Heart right ventricle (tissue), 16 donors: Measurements from ENCODE around the gene EXOC8. TPM values are rescaled to one million over a fixed set of nuclear protein-coding genes. Genes with fewer than 3 reads are reported as not detected.

Experiments
- ATAC-seq, 8 donors: fragments of 200-7000 bp; cut with Tn5 transposase; one replicate each; pipeline ENCODE4 v1.9.1; 2020; ENCODE audit warnings: mild to moderate bottlenecking in 8 of 8, moderate library complexity in 8 of 8, moderate number of reproducible peaks in 1 of 8
- DNase-seq, 2 donors: peaks; one replicate each; pipeline ENCODE4 v3.0.0-alpha.2; 2020
- H3K27ac ChIP-seq, 10 donors: fragments of 200-600 bp; sonication (generic) in 2 of 10; one replicate each; pipeline versions ENCODE4 v1.5.0 to v1.8.0; 2020 to 2022; ENCODE audit warnings: mild to moderate bottlenecking in 3 of 10
- H3K27me3 ChIP-seq, 7 donors: fragments of 200-600 bp; one replicate each; pipeline ENCODE4 v1.8.0; 2021 to 2022; ENCODE audit warnings: mild to moderate bottlenecking in 2 of 7
- H3K36me3 ChIP-seq, 9 donors: fragments of 200-600 bp; sonication (generic) in 1 of 9; one replicate each; pipeline versions ENCODE4 v1.5.0 to v1.8.0; 2020 to 2022; ENCODE audit warnings: mild to moderate bottlenecking in 2 of 9
- H3K4me1 ChIP-seq, 9 donors: fragments of 200-600 bp; sonication (generic) in 1 of 9; one replicate each; pipeline versions ENCODE4 v1.5.0 to v1.8.0; 2020 to 2022; ENCODE audit warnings: mild to moderate bottlenecking in 4 of 9
- H3K4me3 ChIP-seq, 10 donors: fragments of 200-600 bp; sonication (generic) in 2 of 10; one replicate each; pipeline versions ENCODE4 v1.5.0 to v1.8.0; 2020 to 2022; ENCODE audit warnings: mild to moderate bottlenecking in 7 of 10, moderate library complexity in 2 of 10
- H3K9me3 ChIP-seq, 11 donors: fragments of 200-600 bp in 10 of 11; sonication (generic) in 2 of 11; one replicate each; pipeline versions ENCODE4 v1.5.0 to v1.8.0; 2013 to 2022; ENCODE audit warnings: mild to moderate bottlenecking in 2 of 11, control low read depth in 1 of 11, moderate library complexity in 1 of 11
- WGBS, 2 donors: extraction: QIAGEN DNeasy Blood & Tissue Kit; methylation state at CpG; one replicate each; pipeline ENCODE4 v1.1.7; 2013; ENCODE audit warnings: inconsistent platforms in 1 of 2; 5-methylcytosine and 5-hydroxymethylcytosine counted together
- intact Hi-C, 10 donors: fragments of 100-400 bp; cut with DNase I; formaldehyde crosslinking; loops; one replicate each; pipeline versions ENCODE4 v1.11.1 to v1.14.2; 2022
- polyA plus RNA-seq, 2 donors: library from polyadenylated mRNA; stranded (reverse); fragments of 200-250 nt; gene quantifications; one replicate each; pipeline ENCODE4 v1.2.3, GENCODE V29; 2013
- total RNA-seq, 10 donors: library from RNA; stranded (reverse); fragmentation: NEBNext Ultra II Directional in 3 of 10; extraction: Animal tissue kit (Norgen Biotek cat#: 25700) in 3 of 10; gene quantifications; one replicate each; pipeline versions ENCODE4 v1.2.1 to v1.2.4, GENCODE V29; 2021 to 2023
- TF ChIP-seq, protein P1 (sequence below), 9 donors: fragments of 200-600 bp; sonication (generic) in 2 of 9; IDR thresholded peaks; one replicate each; pipeline versions ENCODE4 v1.5.0 to v1.8.0; 2021 to 2022; ENCODE audit warnings: antibody characterized with exemption in 9 of 9, mild to moderate bottlenecking in 5 of 9, moderate library complexity in 1 of 9
- donor health status: Arrhythmogenic right ventricular cardiomyopathy.
- donor health status: ischemic (EF 13 %, LVEDD 7.1; RV severe dilation, severe dysfunction).
- donor health status: healthy with polysubstance abuse.
- donor health status: DM: no; HTN: yes; CAD: no.
- donor health status: DM: no; HTN: no; CAD: no.
- donor health status: ischemic (EF 25% LVEDD 6.9; RV normal size, moderate dysfunction).
- donor health status: ischemic (EF 25% LVEDD 5.7; RV mildly dilated, moderate dysfunction).
- donor health status: healthy.
- donor health status: DM: yes; HTN: yes; CAD: no.
- donor health status: Ischemic cardiomyopathy.
- donor health status: ischemic (EF 35%, LVEDD 5.7; RV mildly dilated, moderate dysfunction).
- donor health status: nonischemic (EF 11% LVEDD 7.7; RV severe dilation, severe dysfunction).
- donor health status: DM: yes; HTN: yes; CAD: no.
- donor health status: PGD.
- donor health status: ischemic (EF 29% LVEDD 5.4; RV normal size, mild dysfunction).
- donor health status: nonischemic (EF 23%, LVEDD 6.1; RV moderate dilation, normal function).

Gene EXOC8
- total and polyA plus RNA-seq, 12 donors = 3.5 to 16.7 (median 12.4) TPM

DNA sequence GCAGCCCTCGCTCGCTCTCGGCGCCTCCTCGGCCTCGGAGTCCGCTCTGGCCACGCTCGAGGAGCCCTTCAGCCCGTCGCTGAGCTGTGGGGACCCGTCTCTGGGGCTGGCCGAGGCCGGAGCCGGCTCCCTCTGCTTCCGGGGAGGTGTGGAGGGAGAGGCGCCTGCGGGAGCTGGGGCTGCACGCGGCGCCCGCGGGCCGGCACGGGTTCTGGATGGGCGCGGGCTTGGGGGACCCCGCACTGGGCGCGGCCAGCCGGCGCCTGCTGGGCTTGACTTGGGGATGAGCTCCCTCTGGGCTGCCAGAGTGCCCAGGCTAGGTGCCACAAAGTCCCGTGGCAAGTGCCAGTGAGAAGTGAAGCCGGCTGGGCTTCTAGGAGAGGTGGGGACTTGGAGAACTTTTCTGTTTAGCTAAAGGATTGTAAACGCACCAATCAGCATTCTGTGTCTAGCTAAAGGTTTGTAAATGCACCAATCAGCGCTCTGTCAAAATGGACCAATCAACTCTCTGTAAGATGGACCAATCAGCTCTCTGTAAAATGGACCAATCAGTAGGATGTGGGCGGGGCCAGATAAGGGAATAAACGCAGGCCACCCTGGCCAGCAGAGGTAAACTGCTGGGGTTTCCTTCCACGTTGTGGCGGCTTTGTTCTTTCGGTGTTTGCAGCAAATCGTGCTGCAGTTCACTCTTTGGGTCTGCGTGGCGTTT, 20.2 kb downstream of the EXOC8 start:
- 93 to 96% methylated on average over 44 of the region's 44 CpGs for WGBS, 2 donors
- DNase-seq = no peak
- intact Hi-C loops = no loop called here

DNA sequence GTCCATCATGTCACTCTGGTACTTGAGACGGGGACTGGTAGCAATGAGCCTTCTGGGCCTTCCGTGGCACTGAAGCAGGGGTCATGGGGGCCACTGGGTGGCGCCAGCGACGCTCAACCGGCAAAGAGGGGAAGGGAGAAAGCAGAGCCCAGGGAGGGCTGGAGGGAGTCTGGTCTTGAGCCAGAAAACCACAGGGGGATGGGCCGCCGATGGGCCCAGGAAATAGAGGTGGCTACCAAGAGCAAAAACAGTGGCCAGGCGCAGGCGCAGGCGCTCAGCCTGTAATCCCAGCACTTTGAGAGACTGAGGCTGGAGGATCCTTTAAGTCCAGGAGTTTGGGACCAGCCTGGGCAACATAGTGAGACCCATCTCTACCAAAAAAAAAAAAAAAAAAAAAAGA, 21.8 kb downstream of the EXOC8 start:
- no peaks in the 10 kb centered on the region for H3K36me3 ChIP-seq
- no peaks in the 10 kb centered on the region for H3K4me1 ChIP-seq
- 30 to 33% methylated on average over 11 of the region's 11 CpGs for WGBS, 2 donors
- DNase-seq (peak; percentile 9 to 36), ATAC-seq (peak; percentile 47 to 62 (median 55))
- no peak overlapping the region for H3K4me3 ChIP-seq
- no peaks in the 10 kb centered on the region for H3K27me3 ChIP-seq
- H3K27ac ChIP-seq = no peak overlapping the region
- intact Hi-C loops = no loop called here
- TF ChIP-seq, protein P1, sequence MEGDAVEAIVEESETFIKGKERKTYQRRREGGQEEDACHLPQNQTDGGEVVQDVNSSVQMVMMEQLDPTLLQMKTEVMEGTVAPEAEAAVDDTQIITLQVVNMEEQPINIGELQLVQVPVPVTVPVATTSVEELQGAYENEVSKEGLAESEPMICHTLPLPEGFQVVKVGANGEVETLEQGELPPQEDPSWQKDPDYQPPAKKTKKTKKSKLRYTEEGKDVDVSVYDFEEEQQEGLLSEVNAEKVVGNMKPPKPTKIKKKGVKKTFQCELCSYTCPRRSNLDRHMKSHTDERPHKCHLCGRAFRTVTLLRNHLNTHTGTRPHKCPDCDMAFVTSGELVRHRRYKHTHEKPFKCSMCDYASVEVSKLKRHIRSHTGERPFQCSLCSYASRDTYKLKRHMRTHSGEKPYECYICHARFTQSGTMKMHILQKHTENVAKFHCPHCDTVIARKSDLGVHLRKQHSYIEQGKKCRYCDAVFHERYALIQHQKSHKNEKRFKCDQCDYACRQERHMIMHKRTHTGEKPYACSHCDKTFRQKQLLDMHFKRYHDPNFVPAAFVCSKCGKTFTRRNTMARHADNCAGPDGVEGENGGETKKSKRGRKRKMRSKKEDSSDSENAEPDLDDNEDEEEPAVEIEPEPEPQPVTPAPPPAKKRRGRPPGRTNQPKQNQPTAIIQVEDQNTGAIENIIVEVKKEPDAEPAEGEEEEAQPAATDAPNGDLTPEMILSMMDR (IDR thresholded peaks at IDR 0.05) = peak; percentile 15 to 72 (median 56)
- no peaks in the 10 kb centered on the region for H3K9me3 ChIP-seq

More for the DNA sequence above, 20.2 kb downstream of the EXOC8 start:
- Histone ChIP-seq H3K27ac (no peak overlapping the region), H3K36me3 (no peaks in the 10 kb centered on the region), H3K4me3 (no peak overlapping the region), H3K4me1 (no peaks in the 10 kb centered on the region), H3K9me3 (no peaks in the 10 kb centered on the region), H3K27me3 (no peaks in the 10 kb centered on the region)
- no peak for ATAC-seq
- TF ChIP-seq, protein P1 (IDR thresholded peaks at IDR 0.05) = no peak

DNA sequence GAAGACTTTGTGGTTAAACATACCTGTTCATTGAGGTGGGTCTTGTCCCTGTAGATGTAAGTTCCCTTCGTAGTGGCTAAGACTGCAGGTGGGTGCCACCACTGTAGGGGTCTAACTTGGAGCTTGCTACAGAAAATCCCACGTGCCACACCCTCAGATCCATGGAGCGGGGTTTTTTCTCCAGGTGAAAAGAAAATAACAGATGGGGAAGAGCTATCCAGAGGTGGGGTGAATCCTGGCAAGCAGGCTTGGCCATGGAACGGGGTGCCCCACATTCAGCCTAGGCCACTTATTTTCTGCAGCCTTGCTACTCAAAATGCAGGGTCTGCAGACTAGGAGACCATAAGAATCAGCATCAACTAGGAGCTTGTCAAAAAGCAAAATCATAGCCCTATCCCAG, 24.0 kb downstream of the EXOC8 start:
- intact Hi-C loops = no loop called here
- H3K27me3 ChIP-seq = no peaks in the 10 kb centered on the region
- no peaks in the 10 kb centered on the region for H3K36me3 ChIP-seq
- ATAC-seq = no peak
- 72 to 83% methylated on average over 4 of the region's 4 CpGs for WGBS, 2 donors
- TF ChIP-seq, protein P1 (IDR thresholded peaks at IDR 0.05) = no peak
- no peak overlapping the region for H3K27ac ChIP-seq
- H3K4me3 ChIP-seq = no peak overlapping the region
- DNase-seq = no peak
- H3K9me3 ChIP-seq = no peaks in the 10 kb centered on the region
- H3K4me1 ChIP-seq = no peaks in the 10 kb centered on the region

DNA sequence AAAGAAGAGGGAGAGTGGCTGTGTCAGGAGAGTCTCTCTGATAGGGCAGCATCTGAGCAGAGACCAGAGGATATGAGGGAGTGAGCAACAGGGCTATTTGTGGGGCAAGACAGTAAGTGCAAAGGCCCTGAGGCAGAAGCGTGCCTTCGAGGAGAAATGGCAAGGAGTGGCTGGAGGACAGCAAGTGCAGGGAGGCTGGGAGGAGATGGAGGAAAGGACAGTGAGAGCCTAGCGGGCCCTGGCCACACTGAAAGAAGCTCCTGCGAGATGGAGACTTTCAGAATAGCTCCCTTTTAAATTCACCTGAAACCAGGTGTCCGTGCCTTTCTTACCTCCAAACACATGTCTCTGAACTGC, 25.2 kb downstream of the EXOC8 start:
- no peak overlapping the region for H3K27ac ChIP-seq
- TF ChIP-seq, protein P1 (IDR thresholded peaks at IDR 0.05) = no peak
- 85 to 93% methylated on average over 5 of the region's 5 CpGs for WGBS, 2 donors
- no peak overlapping the region for H3K4me3 ChIP-seq
- no peaks in the 10 kb centered on the region for H3K27me3 ChIP-seq
- no peaks in the 10 kb centered on the region for H3K4me1 ChIP-seq
- DNase-seq (no peak), ATAC-seq (no peak)
- no peaks in the 10 kb centered on the region for H3K36me3 ChIP-seq
- intact Hi-C loops = no loop called here
- no peaks in the 10 kb centered on the region for H3K9me3 ChIP-seq
